NCI-H526 treated with DMSO at 0.1 percent for 48 hours (cell line): ENCODE measurements around the gene TMEM151B.
A peak's percentile ranks its signal among the peaks of the same experiment; 100 is the strongest.

ENCODE experiments used
- DNase-seq: peaks from one replicate; lab custom pipeline; 2025; lab: John Stamatoyannopoulos, UW

Gene TMEM151B

GRCh38 chr6:44232676-44233566 is 37.3 kb upstream of the TMEM151B start:
- no peak for DNase-seq

- DNase-seq, result no peak
These were observed 36.6 kb upstream of the TMEM151B start for GRCh38 chr6:44233567-44234100.

- DNase-seq, result no peak
These were observed 35.9 kb upstream of the TMEM151B start for GRCh38 chr6:44234101-44235025.

- no peak for DNase-seq
These were observed 35.0 kb upstream of the TMEM151B start for GRCh38 chr6:44235269-44235668.

- DNase-seq, result no peak
These were observed 34.2 kb upstream of the TMEM151B start for GRCh38 chr6:44235891-44236516.

- DNase-seq, result peak; percentile 95
These were observed 33.0 kb upstream of the TMEM151B start for GRCh38 chr6:44237021-44237812.

- DNase-seq, result peak; percentile 67
These were observed 32.3 kb upstream of the TMEM151B start for GRCh38 chr6:44237813-44238433.

GRCh38 chr6:44238687-44239350 is 31.4 kb upstream of the TMEM151B start:
- no peak for DNase-seq

GRCh38 chr6:44243345-44243744 is 26.9 kb upstream of the TMEM151B start:
- no peak for DNase-seq

GRCh38 chr6:44245391-44245911 is 24.8 kb upstream of the TMEM151B start:
- DNase-seq, result no peak

GRCh38 chr6:44245912-44246662 is 24.2 kb upstream of the TMEM151B start:
- DNase-seq, result peak; percentile 76

- DNase-seq, result peak; percentile 96
These were observed 23.4 kb upstream of the TMEM151B start, which contains the start of gene HSP90AB1 for GRCh38 chr6:44246663-44247337. TSS of gene HSP90AB1 (plus strand) at chr6:44247101. CDS start at chr6:44248630, 1,529 bp downstream.

GRCh38 chr6:44247338-44248302 is 22.6 kb upstream of the TMEM151B start:
- DNase-seq, result no peak

GRCh38 chr6:44248579-44248978 is 21.7 kb upstream of the TMEM151B start:
- no peak for DNase-seq

GRCh38 chr6:44249082-44249748 is 21.0 kb upstream of the TMEM151B start:
- DNase-seq, result no peak

- no peak for DNase-seq
These were observed 20.1 kb upstream of the TMEM151B start for GRCh38 chr6:44250067-44250717.
